CD4-positive, alpha-beta T cell treated with Interleukin-1 beta for 1 hour (primary cell): ENCODE measurements around the gene PLA2G4C.

Experiments used
- DNase-seq, 2 donors: peaks; one replicate each; pipeline ENCODE4 v3.0.0-alpha.2; 2020 to 2022

PLA2G4C gene, protein sequence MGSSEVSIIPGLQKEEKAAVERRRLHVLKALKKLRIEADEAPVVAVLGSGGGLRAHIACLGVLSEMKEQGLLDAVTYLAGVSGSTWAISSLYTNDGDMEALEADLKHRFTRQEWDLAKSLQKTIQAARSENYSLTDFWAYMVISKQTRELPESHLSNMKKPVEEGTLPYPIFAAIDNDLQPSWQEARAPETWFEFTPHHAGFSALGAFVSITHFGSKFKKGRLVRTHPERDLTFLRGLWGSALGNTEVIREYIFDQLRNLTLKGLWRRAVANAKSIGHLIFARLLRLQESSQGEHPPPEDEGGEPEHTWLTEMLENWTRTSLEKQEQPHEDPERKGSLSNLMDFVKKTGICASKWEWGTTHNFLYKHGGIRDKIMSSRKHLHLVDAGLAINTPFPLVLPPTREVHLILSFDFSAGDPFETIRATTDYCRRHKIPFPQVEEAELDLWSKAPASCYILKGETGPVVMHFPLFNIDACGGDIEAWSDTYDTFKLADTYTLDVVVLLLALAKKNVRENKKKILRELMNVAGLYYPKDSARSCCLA

DNA sequence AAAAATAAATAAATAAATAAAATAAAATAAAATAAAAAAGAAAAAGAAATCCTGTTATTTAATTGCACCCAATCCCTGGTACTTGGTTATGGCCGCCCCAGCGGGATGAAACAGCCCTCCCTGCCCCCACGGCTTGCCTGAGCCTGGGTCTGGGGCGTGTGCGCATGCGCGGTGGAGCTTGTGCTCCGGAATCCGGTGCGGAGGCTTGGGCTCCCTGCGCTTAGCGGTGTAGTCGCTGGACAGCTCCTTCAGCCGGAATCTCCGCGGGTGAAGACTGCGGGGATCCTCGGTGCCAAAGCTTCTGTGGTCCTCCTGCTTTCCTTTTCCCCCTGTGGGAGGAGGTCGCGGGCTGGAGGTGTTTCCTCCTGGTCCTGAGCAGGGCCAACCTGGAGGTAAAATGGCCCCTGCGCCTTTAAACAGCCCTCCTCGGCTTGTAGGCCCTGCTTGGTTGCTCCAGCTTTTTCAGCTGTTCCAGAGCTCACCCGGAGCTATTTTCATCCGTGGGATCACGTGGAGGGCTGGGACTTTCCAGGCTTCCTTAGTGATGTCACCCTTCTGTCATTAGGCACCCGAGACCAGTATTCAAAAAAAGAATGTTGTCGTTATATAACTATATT, at the start of gene PLA2G4C:
Gene PLA2G4C (minus strand): TSS at position 468 of the 617 bp plus-strand sequence. CDS start 4,288 bp downstream, outside the sequence.
- DNase-seq: peak; percentile 79 to 82

DNA sequence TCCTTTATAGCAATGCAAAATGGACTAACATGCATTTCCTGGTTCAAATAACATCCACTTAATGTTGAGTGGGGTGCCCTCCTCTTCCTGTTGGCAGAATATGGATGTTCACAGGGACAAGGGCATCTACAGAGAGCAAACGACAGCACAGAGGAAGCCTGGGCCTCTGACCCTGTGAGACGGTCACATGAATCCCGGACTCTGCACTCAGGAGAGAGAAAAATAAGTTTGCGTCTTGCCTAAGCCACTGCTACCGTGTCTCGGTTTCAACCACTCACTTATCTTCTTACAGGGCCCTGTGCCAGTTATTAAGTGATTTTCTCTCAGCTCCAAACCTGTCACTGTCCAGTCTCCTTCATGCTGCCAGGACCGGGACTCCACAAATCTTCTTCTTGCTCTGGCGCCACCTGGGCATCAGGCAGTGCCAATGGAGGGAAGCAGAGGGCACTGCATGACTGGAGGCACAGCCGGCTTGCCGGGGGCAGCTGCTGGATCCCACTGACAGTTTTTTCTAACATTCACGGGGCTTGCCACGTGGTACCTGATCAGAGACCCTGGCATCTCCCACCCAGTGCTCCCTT, 47.7 kb upstream of the PLA2G4C start:
- DNase-seq: no peak

DNA sequence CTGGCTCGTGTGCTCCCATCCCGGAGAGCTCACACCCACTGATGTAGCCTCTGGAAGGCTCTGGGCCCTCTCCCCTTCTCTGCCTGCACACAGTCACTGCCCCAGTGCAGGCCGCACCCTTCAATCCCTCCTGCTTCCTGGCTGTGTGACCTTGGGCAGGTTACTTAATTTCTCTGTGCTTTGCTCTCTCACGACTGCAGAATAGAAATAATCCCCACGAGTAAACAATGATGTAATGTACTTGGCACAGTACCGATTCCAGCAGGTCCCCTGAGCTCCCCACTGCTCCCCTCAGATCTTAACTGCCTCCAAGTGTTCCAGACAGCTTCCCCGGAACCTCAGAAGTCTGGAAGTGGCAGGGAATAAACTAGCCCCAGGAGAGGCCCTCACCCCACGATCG, 43.4 kb upstream of the PLA2G4C start:
- no peak for DNase-seq

DNA sequence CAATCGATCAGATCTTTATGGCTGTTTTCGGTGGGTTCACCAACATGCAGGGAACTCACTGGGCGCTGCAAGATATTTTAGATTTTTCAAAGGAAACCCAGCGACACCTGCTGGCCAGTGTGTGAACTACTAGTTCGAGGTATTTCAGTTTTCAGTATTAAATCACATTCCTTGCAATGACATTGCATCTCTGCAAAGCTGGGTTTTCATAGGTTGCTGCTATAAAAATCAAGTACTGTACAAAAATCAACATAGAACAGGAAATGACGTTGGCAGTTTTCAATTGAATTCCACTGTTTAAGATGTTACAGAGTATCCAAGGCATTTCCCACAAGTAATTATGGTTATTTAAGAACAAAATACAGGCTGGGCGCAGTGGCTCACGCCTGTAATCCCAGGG, 41.9 kb upstream of the PLA2G4C start:
- DNase-seq: peak; percentile 57 to 69

DNA sequence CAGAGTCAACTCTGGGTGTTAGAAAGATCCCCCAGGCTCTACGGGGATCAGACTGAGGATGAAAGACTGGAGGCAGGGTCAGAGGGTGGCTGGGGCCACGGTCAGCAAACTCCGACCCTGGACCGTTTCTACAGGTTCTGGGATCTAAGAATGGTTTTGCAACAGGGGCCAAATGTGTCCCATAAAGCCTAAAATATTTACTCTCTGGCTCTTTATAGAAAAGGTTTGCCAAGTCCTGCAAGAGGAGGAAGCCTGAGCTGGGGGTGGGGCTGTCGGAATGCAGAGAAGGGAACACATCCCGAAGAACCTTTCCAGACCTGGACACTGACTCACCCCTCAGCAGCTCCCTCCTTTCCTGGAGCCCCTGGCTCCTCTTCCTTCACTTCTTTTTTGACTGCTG, 38.8 kb upstream of the PLA2G4C start:
- DNase-seq: no peak

DNA sequence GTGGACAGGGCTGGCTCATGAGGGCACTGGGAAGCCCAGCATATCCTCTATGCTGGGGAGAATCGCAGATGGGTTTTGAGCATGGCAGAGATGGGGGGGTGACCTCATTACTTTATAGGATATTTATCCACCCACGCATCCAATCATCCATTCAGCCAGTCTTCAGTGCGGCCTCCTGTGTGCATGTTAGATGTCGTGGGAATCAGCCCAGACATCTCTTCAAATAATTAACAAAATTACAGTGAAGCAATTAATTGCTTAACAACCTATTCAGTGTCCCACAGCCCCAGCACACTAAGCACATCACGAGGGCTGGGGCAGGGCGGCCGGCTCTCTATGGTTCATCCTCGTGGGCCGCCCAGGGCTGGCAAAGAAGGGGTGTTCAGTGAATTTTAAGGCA, 38.0 kb upstream of the PLA2G4C start:
- DNase-seq: no peak

DNA sequence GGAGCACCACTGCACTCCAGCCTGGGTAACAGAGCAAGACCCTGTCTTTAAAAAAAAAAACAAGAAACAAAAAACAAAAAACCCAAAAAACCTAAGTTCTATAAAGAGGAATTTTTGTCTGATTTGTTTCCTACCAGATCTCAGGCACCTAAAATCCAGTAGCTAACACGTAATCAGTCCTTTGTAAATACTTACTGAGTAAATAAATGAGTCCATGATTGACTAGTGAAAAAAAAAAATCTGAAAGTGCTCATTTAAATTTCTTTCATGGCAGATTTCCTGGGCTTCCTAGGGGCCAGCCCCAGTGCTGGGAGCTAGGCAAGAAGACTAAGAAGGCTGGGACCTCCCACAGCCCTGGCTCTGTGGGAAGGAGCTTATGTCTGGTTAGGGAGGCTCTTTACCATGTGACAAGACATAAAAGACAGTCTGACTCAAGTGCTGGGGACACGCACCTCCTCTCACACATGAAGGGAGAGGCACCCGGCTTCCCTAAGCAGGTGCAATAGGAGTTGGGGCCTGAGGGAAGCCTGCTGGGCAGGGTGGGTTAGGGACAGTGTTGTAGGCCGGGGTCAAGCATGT, 37.1 kb upstream of the PLA2G4C start:
- no peak for DNase-seq

DNA sequence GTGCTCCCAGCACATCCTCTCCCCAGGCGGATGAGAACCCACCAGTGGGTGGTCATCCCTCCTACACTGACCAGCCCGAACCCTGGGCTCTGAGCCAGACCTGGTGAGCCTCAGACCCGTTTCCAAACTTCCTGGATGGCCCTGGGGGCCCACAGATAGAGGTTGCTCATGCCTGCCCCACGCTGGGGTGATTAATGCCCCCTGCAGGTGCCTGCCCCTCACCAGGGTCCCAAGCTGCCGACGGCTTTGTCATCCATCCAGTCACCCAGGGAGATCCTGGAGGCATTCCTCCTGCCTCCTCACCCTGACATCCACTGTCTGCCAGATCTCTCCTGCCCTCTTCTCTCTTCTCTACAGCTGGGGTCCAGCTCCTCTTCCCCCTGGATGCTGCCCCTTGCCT, 28.4 kb upstream of the PLA2G4C start:
- DNase-seq: no peak

DNA sequence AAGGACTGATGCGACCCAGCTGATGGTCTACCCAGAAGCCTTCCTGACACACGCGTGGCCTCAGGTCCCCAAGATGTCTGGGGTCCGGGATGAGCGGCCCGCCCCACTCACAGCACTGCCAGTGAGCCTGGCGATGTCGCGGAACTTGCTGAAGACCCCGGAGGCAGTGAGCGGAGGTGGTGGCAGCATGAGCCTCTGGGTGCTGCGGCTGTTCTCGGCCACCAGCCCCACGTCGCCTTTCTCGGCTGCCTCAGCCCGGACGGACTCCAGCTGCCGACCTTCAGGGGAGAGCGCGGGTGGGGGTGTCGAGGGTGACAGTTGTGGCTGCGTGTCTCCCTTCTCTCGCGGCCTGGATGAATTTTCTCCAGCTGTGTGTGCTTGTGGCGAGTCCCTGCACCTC, 26.8 kb upstream of the PLA2G4C start:
- no peak for DNase-seq

DNA sequence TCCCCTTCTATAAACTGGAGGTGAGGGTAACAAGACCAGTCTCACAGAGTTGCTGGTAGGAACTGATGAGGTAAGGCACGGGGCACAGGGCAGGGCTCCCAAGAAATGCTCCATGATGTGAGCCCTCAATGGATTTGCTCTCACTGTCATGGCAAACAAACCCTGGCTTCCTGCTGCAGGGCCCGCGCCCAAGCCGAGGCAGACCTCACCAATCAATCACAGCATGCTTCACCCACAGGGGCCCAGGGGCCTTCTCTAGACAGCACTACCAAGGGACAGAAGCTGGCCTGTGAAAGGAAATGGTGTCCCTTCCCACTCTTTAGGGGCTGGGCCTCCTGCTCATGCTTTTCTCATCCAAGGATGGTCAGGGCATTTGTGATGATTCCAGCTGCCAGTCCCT, 25.9 kb upstream of the PLA2G4C start:
- no peak for DNase-seq

DNA sequence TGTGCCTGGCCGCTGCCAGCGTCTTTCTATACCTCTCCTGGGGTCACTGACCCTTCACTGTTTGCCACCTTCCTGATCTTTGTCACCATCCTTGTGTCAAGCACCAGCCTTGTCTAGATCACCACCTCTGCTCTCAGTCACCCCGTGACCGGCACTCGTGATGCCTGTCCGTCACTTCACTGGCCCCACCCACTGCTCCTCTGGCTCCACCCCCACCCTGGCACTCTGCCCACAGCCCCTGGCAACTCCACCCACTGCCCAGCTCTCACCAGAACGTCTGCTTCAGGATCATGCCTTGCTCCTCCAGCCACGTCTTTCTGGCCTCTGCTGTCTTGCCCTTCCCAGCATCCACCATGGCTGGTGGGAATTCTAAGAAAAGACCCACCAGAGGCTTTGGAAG, 24.8 kb upstream of the PLA2G4C start:
- DNase-seq: peak in 1 of 2 donors; percentile 3

DNA sequence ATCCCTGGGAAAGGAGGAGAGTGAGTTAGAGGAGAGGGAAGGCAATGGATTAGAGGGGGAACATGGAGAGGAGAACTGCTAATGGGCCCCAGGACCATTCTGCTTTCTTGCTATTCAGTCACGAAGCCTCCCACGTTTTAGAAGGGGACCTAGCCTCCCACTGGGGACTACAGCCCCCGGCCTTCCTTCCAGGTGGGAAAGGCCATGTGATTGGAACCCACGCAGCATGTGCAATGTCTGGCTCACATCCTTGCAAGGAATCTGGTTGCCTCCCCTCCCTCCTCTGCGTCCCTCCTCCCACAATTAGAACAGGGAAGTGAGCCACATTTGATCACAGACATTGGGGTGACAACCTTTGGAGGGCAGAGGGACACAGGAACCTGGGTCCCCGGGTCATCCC, 22.5 kb upstream of the PLA2G4C start:
- DNase-seq: no peak

DNA sequence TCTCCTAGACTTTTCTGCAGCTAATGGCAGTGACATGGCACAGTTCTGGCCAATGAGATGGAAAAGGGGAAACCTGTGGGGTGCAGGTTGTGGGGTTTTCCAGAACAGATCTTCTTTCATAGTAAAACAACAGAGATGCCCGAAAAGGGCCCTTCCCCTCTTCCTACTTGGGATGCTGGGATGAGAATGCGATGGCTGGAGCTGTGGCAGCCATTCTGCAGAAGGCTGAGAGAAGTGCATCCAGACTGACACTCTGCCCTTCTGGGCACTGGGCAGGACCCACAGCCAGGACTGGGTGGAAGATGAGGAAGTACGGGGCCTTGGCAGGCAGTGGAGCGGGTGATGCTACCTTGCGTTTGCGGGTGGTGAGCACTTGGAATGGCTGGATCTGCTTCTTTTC, 16.9 kb upstream of the PLA2G4C start:
- no peak for DNase-seq

DNA sequence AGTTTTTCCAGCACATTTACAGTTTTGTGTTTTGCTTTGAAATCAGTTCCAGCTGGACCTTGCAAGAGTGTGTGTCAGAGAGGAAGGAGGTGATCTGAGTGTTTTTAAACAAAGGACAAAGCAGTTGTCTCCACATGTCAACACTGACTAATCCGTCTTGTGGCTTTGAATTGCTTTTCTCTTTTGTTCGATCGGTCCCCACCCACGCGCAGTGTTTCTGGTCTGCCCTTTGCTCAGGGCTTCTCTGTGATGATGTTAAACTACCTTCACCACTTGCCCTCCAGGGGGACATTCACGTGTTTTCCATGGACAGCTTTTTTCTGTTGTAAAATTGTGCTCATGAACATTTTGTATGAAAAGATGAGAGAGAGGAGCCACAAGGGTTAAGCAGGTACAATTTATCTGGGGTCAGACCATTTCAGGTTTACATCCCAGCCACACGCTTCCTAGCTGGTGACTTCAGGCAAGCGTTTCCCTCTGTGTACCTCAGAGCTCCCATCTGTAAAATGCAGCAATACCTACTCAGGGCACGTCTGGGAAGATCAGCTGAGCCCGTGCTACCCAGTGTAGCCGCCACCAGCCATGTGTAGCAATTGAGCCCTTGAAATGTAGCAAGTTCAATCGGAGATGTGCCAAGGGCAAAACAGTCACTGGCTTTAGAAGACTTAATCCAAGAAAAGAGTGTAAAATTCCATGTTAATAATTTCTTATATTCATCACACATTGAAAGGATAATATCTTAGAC, 13.5 kb upstream of the PLA2G4C start:
- no peak for DNase-seq

DNA sequence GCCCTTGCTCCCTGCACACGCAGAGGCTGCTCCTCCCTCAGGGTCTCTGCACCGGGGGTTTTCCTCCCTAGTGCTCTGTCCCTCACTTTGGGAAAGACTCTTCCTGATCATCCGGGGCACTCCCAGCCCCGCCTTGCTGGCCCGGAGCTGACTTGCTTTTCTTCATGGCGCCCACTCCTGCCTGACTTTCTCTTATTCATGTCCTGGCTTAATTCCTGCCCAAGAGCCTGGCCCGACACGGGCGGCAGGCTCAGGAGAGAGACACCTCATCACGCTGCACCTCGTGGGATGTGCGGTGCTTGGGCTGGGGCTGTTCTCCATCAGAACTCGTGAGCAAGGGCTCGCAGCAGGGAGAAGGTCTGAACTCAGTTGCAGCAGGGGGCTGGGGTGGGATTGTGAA, 11.8 kb upstream of the PLA2G4C start:
- no peak for DNase-seq

DNA sequence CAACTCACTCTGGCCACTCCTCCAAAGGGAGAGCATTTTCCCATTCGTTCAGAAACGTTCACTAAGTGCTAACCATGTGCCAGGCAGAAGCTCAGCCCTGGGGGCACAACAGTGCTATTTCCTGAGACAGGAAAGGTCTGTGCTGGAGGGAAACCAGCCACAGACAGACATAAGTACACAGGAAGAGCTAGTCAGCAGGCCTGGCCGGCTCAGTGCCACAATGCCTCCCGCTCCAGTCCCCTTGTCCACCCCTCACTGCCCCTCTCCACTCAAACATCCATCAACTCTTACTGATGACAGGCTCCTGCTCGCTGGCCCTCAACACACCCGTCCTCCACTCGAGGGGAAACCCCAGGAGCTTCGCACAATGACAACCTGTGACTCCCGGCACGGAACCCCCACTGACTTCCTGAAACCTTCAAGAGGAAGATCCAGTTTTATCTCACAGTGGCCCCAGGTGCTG, 11.3 kb upstream of the PLA2G4C start:
- no peak for DNase-seq

DNA sequence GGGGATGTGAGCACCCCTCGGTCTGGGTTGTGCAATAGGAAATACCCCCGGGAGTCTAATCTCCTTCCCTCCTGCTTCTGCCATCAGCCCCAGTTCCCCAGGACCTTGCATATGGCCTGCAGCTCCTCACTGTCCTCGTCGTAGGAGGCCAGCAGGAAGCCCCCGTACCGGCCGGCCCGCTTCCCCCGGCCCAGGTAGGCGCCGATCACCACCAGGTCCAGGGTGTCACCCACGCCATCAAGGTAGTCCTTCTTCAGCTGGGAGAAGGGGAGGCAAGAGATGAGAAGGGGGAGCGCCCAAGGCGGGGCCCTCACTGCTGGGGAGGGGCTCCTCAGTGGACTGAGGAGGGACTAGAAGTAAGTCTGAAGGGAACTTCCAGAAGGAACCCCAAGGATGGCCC, 10.4 kb upstream of the PLA2G4C start:
- no peak for DNase-seq

DNA sequence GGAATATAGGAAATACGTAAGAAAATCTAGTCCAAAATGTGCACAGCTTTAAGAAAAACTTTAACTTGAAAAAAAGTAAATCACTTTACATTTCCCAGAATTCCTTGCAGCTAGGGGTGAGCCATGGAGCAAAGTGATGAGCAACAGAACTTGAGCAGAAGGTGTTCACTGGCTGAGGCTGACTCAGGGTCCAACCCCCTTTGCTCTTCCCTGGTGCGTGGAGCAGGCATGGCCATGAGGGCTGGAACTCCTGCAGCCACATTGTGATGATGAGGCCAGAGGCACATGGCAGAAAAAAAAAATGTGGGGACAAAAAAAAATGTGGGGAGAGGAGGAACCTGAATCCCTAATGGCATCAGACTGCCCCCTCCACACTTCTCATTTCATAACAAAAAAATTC, 9.9 kb upstream of the PLA2G4C start:
- DNase-seq: no peak

DNA sequence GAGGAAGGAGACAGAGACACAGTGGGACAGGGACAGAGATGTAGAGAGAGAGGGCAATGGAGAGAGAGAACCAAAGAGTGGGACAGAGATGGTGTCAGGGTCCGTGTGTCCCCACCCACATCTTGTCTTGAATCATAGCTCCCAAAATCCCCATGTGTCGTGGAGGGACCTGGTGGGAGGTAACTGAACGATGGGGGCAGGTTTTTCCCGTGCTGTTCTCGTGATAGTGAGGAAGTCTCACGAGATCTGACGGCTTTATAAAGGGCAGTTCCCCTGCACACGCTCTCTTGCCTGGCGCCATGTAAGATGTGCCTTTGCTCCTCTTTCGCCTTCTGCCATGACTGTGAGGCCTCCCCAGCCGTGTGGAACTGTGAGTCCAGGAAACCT, 7.5 kb upstream of the PLA2G4C start:
- DNase-seq: no peak

DNA sequence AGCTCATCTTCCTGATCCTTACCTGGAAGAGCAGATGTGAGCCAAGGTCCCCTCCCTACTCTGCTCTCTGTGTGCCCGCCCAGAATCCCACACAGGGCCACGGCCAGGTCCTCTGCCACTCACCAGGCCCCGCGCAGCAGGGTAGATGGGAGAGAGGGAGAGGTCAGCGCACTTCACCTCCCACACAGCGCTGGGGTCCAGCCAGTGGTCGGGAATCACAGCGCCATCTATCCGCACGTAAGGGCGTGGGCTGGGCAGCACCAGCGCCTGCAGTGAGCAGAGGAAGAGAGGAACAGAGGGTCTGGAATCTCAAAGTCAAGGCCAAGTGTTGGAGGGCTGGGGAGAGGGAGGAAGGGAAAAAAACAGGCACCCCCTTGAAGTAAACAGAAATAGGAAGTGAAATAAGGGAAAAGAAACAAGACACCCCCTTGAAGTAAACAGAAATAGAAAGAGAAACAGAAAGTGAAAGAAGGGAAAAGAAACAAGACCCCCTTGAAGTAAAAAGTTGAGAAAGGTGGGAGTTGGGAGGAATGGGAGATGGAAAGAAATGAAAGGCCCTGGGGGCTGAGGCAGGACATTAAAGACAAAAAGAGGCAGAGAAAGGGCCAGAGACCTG, 7.0 kb upstream of the PLA2G4C start:
- DNase-seq: no peak

DNA sequence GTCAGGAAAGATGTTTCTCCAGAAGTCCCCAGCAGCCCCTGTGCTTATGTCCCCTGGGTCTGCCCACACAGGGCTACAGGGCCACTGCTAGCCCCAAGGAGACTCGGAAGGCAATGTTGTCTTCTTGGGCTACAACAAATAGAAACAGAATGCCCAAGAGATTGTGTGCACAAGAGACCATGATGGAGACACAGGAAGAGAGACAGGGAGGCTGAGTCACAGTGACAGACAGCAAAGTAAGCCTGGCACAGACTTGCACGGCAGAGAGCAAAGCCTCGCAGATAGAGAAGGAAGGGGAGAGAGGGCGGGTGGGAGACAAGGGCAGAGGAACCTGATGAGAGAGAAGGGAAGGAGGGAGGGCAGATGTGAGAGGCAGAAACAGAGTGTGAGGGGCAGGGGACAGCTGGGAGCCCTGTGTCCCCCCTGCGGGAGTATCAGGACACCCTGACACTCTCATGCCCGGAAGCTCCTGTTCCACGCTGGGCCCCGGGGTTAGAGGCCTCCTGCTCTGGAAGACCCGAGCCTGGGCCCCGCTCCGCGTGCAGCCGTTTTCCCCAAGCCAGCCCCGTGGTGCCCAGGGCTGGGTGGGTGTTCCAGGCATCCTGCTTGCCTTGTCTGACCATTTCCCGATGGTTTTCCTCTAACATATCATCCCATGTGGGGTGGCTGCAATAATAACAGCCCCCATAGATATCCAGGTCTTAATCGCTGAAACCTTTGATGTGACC, 2.7 kb upstream of the PLA2G4C start:
- DNase-seq: no peak

DNA sequence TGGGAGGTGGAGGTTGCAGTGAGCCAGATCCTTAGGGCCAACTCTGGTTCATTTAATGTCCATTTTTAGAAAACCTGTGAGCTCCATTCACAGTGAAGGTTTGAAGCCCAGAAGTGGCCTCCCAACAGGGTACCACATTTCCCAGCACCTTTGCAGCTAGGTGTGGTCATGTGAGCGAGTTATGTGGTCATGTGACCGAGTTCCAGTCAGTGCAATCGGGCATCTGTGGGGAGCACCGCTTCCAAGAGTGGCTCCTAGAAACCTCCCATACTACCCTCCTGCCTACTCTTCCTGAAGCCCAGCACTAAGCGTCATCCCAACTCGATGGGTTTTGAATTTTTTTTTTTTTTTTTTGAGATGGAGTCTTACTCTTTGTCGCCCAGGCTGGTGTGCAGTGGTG, 663 bp upstream of the PLA2G4C start:
- no peak for DNase-seq
